T-helper 22 cell (primary cell): ENCODE measurements around the gene HS3ST6.
A peak's percentile ranks its signal among the peaks of the same experiment; 100 is the strongest.
"Not testable (repeated sequence)": the region's sequence is repeated elsewhere in the genome, so short reads cannot be mapped to it uniquely, and the experiment has no call there.

Experiments used
- DNase-seq: peaks from one replicate; pipeline ENCODE4 v3.0.0-alpha.2; 2020; ENCODE audit warnings: low read depth

The HS3ST6 gene

DNA sequence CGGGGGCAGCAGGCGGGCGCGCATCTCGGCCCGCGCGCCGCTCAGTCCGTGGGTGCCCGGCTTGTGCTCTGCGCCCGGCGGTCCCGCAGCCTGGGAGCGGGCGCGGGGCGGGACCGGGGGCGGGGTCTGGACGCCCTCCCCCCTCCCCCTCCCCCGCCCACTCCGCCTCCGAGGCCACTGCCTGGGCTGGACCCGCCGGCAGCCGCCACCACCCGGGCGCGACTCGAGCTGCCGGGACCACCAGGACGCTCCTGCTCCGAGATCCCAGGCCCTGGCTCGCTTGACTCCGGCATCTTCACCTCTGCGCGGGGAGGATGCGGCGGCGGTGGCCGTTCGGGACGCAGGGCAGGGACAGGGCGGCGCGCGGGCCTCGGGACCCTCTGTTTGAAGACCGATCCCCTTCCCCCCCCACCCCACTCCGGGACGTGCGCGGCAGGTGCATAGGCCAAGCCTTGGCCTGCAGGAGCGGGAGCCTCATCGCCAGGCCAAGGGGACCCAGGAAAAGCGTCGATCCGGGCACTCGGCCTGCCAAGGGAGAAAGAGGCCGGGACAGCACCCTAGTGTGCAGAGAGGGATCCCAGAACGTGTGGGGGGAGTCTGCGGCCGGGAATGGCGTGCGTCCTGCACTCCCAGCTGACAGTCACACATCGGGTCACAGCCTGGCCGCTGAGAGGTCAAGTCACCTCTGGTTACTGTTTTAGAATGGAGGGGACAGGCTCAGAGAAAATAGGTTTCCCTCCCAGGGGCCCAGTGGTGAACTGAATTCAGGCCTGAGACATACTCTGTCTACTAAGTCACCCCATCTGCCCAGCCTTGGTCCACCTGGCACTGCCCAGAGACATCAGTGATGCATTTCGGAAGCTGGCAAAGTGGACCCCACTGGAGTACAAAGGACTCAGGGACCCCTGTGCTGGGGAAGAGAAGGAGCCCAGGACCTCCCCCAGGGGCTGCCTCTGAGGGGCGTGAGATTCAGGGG is at the start of gene HS3ST6:
HS3ST6 (minus strand) TSS at position 65 of the 976 bp plus-strand sequence. CDS start 92 bp downstream, outside the sequence.
- no peak for DNase-seq

DNA sequence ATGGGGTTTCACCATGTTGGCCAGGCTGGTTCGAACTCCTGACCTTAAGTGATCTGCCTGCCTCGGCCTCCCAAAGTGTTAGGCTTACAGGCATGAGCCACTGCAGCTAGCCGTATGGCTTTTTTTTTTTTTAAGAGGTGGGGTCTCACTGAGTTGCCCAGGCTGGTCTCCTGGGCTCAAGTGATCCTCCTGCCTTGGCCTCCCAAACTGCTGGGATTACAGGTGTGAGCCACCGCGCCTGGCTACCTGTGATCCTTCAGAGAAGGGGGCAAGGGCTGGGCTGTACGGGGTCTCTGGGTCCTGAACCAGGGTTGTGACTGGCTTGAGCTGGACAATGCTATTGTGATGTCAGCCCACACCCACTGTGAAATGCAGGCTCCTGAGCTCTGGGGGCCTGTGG is 48.2 kb upstream of the HS3ST6 start, which contains the start of gene RNF151:
RNF151 (plus strand) TSS at position 397 of the 400 bp plus-strand sequence. CDS start 26 bp downstream, outside the sequence.
- DNase-seq = no peak

DNA sequence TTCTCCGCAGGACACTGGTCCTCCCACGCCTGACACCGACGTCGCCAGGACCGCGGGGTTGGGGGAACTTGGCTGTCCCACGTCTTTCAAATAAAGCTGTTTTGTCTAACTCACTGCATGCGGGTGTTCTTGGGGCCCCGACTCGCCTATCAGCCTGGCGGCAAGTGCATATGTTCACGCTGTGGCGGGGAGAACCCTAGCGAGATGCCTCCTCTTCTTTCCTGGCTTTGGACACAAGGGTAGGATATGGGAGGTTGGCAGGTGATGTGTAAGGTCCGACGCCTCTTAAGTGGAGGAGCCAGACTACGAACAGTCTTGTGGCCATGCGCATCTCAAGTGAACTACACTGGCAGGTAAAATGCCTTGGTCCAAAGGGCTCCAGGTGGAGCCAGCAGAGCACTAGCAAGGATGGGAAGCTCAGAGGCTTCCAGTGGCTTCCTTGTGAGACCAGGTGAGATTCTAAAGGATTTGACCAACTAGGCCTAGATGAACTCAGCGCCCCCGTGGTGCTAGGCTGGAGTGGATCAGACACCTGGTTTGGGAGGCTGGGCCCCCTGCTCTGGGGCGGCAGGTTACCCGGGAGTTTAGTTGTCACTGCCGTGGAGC is 47.3 kb upstream of the HS3ST6 start:
- no peak for DNase-seq

DNA sequence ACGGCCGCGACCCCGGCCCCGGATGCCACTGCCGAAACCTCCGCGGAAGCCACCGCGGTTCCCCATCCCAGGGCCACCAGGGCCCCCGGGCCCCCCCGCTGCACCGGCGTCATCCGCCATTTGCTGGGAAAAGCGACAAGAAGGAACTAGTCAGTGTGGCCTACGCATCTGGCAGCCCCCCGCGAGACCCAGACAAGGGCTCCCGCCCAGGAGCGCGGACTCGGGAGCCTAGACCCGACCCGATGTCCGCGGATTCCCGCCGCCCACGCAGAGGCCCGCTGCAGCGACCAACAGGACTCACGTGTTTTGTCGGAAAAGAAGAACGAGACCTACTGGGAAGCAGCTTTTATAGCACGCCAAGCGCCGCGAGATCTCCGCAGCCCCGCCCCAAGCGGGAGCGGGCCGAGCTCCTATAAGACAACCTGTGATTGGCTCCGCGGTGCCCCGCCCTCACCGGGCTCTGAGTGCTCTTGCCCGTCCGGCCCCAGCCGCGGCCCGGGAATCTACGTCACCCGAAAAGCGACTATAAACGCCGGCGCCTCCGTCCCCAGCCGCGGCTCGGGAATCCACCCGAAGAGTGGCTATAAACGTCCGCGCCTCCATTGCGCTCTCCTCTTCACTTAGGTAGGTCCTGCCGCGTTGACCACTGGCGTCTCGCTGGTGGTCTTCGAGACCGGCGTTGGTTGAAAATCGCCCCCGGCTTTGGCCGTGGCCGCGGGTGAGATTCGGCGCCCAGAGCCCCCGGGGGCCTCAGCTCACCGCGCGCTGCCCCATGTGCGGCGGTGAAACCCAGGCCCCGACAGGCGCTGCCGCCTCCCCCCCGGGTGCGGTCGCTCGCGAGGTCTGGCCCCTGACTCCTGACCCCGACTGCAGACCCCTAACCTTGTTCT is 46.5 kb upstream of the HS3ST6 start, which contains the start of gene RPS2:
RPS2 (minus strand) TSS at position 321 of the 890 bp plus-strand sequence; CDS start at position 120, 201 bp downstream.
- DNase-seq = peak; percentile 100

GRCh38 chr16:1963806-1964505 is 45.7 kb upstream of the HS3ST6 start:
- no peak for DNase-seq

DNA sequence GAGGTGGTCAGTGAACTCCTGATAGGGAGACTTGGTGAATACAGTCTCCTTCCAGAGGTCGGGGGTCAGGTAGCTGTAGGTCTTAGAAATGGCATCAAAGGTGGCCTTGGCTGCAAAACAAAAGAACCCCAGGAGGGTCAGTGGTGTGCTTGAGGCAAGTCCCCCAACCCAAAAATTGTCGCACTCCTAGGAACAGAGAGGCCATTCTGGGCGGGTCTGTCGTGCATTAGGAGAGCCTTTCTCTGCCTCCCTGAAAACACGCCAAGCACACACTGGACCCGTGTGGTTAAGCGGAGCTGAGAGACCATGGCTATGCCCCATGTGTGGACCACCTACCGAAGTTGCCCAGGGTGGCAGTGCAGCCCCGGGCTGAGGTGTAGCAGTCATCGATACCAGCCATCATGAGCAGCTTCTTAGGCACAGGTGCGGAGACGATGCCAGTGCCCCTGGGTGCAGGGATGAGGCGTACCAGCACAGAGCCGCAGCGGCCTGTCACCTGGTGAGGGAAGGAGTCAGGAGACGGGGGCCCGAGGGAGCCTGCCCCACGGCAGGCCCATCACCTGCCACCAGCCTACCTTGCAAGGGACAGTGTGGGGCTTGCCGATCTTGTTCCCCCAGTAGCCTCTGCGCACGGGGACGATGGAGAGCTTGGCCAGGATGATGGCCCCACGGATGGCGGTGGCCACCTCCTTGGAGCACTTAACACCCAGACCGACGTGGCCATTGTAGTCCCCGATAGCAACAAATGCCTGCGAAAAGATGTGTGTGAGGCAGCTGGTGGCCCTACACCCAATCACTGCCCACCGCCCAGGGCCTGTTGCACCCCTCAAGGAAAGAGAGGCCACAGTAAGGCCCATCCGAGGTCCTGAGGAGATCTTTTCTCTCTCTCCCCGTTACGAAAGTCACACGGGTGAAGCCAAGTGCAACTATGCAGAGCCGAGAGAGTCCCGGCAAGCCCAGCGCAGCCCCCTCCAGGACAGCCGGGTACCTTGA is 44.2 kb upstream of the HS3ST6 start:
- not testable (repeated sequence) for DNase-seq

DNA sequence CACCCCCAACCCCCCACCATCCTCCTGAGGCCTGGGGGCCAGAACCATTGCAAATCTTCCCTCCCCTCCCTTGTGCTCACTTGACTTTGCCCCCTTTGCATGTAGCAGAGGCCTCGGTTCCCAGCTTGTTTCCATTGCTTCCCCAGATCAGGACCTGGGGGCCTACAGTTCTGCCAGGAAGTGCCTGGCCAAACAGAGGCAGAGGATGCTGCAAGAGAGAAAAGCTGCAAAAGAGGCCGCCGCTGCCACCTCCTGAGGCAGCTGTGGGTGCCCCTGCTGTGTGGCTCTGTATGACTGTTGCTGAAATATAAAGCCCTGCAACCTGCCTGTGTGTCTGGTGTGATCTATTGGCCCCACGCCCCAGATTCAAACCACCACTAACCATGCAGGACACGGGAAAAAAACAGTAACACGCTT is 43.4 kb upstream of the HS3ST6 start:
- no peak for DNase-seq

DNA sequence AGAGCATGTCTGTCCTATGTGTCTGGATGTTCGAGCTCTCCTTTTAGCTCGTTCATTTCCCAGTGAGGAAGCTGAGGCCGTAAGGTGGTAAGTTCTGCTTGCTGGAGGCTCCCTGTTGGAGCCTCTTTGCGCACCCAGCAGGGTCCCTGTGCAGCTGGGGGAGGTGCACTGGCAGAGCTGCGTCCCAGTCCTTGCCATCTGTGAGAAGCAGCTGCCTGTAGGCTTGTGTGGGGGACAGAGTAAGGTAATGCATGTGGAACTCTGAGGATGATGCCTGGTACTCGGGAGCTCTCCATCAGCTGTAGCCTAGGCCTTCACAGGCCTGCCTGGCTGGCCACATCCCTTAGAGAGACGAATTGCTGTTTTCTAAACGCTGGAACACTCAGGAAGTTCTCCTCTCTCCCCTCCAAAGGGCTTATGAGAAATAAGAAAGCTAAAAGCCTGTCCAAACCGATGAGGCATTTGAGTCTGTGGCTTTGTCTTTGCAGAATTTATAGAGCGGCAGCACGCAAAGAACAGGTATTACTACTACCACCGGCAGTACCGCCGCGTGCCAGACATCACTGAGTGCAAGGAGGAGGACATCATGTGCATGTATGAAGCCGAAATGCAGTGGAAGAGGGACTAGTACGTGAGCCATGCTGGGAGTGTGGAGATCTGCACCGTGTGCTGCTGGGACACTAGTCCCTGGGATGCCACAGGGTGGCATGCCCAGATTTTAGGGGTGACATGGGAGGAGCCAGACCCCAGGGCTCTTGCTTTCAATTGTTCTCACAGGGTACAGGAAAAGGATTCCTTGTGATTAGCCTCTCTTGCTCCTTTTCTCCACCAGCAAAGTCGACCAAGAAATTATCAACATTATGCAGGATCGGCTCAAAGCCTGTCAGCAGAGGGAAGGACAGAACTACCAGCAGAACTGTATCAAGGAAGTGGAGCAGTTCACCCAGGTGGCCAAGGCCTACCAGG is 42.7 kb upstream of the HS3ST6 start:
- DNase-seq = no peak

DNA sequence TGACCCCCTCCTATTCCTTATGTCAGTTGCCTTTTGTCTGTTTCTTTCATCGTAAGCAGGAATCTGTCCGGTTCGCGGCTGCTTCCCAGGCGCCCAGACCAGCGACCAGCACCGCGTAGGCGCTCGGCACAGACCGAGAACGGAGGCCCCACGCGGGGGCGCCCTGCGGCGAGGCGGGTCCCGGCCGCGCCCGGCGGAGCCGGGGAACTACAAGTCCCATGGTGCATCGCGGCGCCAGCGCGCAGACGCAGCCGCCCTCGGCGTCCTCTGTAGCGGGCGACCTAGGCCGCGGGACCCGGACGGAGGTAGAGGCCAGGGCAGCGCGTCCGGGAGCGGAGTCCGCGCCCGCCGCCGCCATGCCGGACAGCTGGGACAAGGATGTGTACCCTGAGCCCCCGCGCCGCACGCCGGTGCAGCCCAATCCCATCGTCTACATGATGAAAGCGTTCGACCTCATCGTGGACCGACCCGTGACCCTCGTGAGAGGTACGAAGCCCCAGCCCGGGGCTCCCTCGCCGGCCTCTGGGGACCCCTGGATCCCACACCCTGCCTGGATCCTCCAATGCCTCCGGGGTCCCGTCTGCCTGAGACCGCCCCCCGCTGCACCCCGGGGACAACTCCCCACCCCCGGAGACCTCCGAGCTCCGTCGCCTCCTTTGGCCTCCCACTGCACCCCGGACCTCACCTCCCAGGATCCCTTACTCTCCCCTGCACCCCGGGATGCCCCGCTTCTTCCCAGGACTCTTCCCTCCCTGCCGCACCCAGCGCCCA is 41.2 kb upstream of the HS3ST6 start, which contains the start of gene NDUFB10:
NDUFB10 (plus strand) TSS at position 270 of the 771 bp plus-strand sequence; CDS start at position 357, 87 bp downstream.
- peak; percentile 79 for DNase-seq

DNA sequence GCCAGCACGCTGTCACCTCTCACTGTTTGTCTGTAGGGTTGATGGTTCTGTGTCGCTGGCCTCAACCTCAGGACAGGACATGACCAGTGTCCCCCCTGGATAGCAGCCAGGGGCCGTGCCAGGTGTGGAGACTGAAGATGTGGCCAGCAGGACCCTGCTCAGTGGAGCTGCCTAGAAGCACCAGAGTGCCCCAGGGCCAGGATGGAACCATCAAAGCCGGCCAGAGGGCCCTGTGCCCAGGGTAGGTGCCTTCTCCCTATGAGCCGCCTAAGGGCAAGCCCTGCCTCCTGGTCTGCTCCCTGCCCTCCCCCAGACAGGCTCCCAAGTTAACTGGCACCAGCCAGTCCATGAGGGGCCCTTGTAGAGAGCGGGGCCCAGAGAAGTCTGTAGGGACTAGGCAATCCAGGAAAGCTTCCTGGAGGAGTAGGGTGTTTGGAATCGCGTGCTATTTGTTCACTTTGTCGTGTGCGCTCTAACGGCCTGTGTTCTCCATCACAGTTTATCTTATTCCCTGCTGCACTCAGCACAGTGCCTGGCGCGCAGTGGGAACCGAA is 40.6 kb upstream of the HS3ST6 start:
- no peak for DNase-seq

GRCh38 chr16:1958143-1958491 is 39.9 kb upstream of the HS3ST6 start:
- DNase-seq = not testable (repeated sequence)

- DNase-seq = not testable (repeated sequence)
Observed at GRCh38 chr16:1957434-1958142, 39.4 kb upstream of the HS3ST6 start.

- DNase-seq = no peak
Observed at GRCh38 chr16:1953734-1954133, 35.5 kb upstream of the HS3ST6 start.

- DNase-seq = no peak
Observed at GRCh38 chr16:1950559-1950958, 32.3 kb upstream of the HS3ST6 start.

DNA sequence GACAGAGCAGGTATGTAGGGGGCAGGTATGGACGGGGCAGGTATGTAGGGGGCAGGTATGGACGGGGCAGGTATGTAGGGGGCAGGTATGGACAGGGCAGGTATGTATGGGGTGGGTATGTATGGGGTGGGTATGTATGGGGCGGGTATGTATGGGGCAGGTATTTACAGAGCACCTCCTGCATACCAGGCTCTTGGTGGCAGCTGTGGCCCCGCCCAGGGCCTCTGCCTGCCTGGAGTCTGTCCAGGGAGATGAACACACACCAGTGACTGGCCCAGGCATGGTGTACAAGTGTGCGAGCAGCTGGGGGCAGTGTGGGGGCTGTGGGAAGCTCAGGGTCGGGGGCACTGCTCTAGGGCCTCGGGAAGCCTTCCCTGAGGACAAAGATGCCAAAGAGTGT is 31.8 kb upstream of the HS3ST6 start:
- DNase-seq = no peak

DNA sequence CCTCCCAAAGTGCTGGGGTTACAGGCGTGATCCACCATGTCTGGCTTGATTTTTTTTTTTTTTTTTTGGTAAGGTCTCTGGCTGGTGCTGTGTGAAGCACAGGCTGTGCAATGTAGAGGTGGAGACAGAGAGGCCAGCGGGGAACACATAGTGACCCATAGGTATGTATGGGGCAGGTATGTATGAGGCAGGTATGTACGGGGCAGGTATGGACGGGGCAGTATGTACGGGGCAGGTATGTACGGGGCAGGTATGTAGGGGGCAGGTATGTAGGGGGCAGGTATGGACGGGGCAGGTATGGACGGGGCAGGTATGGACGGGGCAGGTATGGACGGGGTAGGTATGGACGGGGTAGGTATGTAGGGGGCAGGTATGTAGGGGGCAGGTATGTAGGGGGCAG is 31.3 kb upstream of the HS3ST6 start:
- no peak for DNase-seq

- DNase-seq = no peak
Observed at GRCh38 chr16:1947369-1947670, 29.1 kb upstream of the HS3ST6 start.
